Measurements from ENCODE around the gene SEC14L2. TPM values are rescaled to one million over a fixed set of nuclear protein-coding genes. Genes with fewer than 3 reads are reported as not detected.

The SEC14L2 gene
- total and polyA plus RNA-seq, 2 experiments from 2014 or later = 2.5 to 4.2 TPM

GRCh38 chr22:30441088-30441487, 44.3 kb downstream of the SEC14L2 start:
- peaks cover 20% of the 10 kb centered on the region for H3K4me1 Mint-ChIP-seq
- H3K27ac Mint-ChIP-seq = peak overlapping the region; percentile 16; the same call in 1 of the 2 replicates

More at GRCh38 chr22:30441088-30441487, 44.3 kb downstream of the SEC14L2 start:
- H3F3A ChIP-seq (replicated peaks; ENCODE audit: low read depth) = no peaks in the 10 kb centered on the region
- no peaks in the 10 kb centered on the region for H3K36me3 ChIP-seq (ENCODE audit: insufficient read depth)
- H3K4me1 ChIP-seq (ENCODE audit: insufficient read depth) = no peaks in the 10 kb centered on the region; the same call in 1 of the 2 replicates
- no peak overlapping the region for H2AFZ ChIP-seq
- DNase-seq (ENCODE audit: low spot score) (no peak), ATAC-seq (no peak)
- no peaks in the 10 kb centered on the region for H4K20me1 ChIP-seq (replicated peaks; ENCODE audit: insufficient read depth)
- H3K79me2 ChIP-seq (replicated peaks; ENCODE audit: insufficient read depth) = no peaks in the 10 kb centered on the region
- TF ChIP-seq STAT1 (IDR thresholded peaks at IDR 0.05; ENCODE audit: unreplicated experiment) = no peak
- no peak for TF ChIP-seq ZNF114 (CRISPR knock-in tag; IDR thresholded peaks at IDR 0.05)
- TF ChIP-seq ETS1 (IDR thresholded peaks at IDR 0.05) = no peak
- TF ChIP-seq POLR2AphosphoS5 (IDR thresholded peaks at IDR 0.05; ENCODE audit: low read depth) = no peak
- no peak for TF ChIP-seq NANOG (IDR thresholded peaks at IDR 0.05; ENCODE audit: borderline replicate concordance)
- TF ChIP-seq CTCF (conservative IDR thresholded peaks at IDR 0.05; ENCODE audit: low read depth in 2 of 2) = no peak
- TF ChIP-seq ZNF331 (CRISPR knock-in tag; IDR thresholded peaks at IDR 0.05; ENCODE audit: low read depth) = no peak
- TF ChIP-seq EZH2 (IDR thresholded peaks at IDR 0.05; ENCODE audit: low read depth, unreplicated experiment) = no peak
- no peak for TF ChIP-seq EZH2phosphoT487 (IDR thresholded peaks at IDR 0.05; ENCODE audit: unreplicated experiment)
- TF ChIP-seq JUNB (IDR thresholded peaks at IDR 0.05; ENCODE audit: unreplicated experiment) = no peak
- TF ChIP-seq ZNF462 (CRISPR knock-in tag; IDR thresholded peaks at IDR 0.05) = no peak
- TF ChIP-seq CREB1 (CRISPR knock-in tag; IDR thresholded peaks at IDR 0.05; ENCODE audit: low read depth) = no peak
- Mint-ChIP-seq H3K9me3 (no peaks in the 10 kb centered on the region; the same call in 2 of the 3 replicates), H3K36me3 (ENCODE audit: low read depth) (no peaks in the 10 kb centered on the region), H3K27me3 (ENCODE audit: insufficient read depth, low read depth, poor library complexity) (peaks cover 6% of the 10 kb centered on the region), H3K4me3 (no peak overlapping the region)
- H3K9me2 ChIP-seq (ENCODE audit: insufficient read depth) = no peaks in the 10 kb centered on the region
- no peak overlapping the region for H3K4me3 ChIP-seq
- H3K27me3 ChIP-seq (ENCODE audit: insufficient read depth) = no peaks in the 10 kb centered on the region
- H3K27ac ChIP-seq (ENCODE audit: low read depth) = no peak overlapping the region
- H3K4me2 ChIP-seq = no peak overlapping the region
